HK-2 (cell line): ENCODE results near the gene LRRC32.
"Not testable (repeated sequence)": the region's sequence is repeated elsewhere in the genome, so short reads cannot be mapped to it uniquely, and the experiment has no call there.

Experiments
- DNase-seq: peaks from one replicate; pipeline ENCODE4 v3.0.0-alpha.2; 2018; ENCODE audit not compliant: unreplicated experiment

The LRRC32 gene

GRCh38 chr11:76649851-76650372, 20.6 kb downstream of the LRRC32 start:
- no peak for DNase-seq

- DNase-seq, result no peak
Observed at GRCh38 chr11:76649011-76649410, 21.5 kb downstream of the LRRC32 start.

- DNase-seq, result no peak
Observed at GRCh38 chr11:76648061-76648460, 22.5 kb downstream of the LRRC32 start.

- no peak for DNase-seq
Observed at GRCh38 chr11:76646882-76647534, 23.5 kb downstream of the LRRC32 start.

- DNase-seq, result no peak
Observed at GRCh38 chr11:76644591-76644990, 26.0 kb downstream of the LRRC32 start.

GRCh38 chr11:76643711-76644110, 26.8 kb downstream of the LRRC32 start:
- not testable (repeated sequence) for DNase-seq

GRCh38 chr11:76642341-76642740, 28.2 kb downstream of the LRRC32 start:
- DNase-seq, result no peak

- no peak for DNase-seq
Observed at GRCh38 chr11:76641905-76642304, 28.6 kb downstream of the LRRC32 start.

- DNase-seq, result no peak
Observed at GRCh38 chr11:76640501-76640900, 30.0 kb downstream of the LRRC32 start.

GRCh38 chr11:76639621-76640020, 30.9 kb downstream of the LRRC32 start:
- no peak for DNase-seq

- DNase-seq, result no peak
Observed at GRCh38 chr11:76638270-76639197, 32.0 kb downstream of the LRRC32 start.

GRCh38 chr11:76637491-76638269, 32.9 kb downstream of the LRRC32 start:
- no peak for DNase-seq

GRCh38 chr11:76636826-76637460, 33.6 kb downstream of the LRRC32 start:
- DNase-seq, result no peak

- DNase-seq, result no peak
Observed at GRCh38 chr11:76635991-76636738, 34.4 kb downstream of the LRRC32 start.

GRCh38 chr11:76634886-76635285, 35.7 kb downstream of the LRRC32 start:
- no peak for DNase-seq

GRCh38 chr11:76632492-76632891, 38.1 kb downstream of the LRRC32 start:
- DNase-seq, result no peak

GRCh38 chr11:76631566-76632308, 38.8 kb downstream of the LRRC32 start:
- DNase-seq, result no peak

GRCh38 chr11:76630600-76631281, 39.8 kb downstream of the LRRC32 start:
- DNase-seq, result no peak

- no peak for DNase-seq
Observed at GRCh38 chr11:76629853-76630599, 40.5 kb downstream of the LRRC32 start.
